T47D (cell line): Measurements from ENCODE around the gene CDK14.

Experiments used
- DNase-seq, 2 experiments: peaks; one replicate each; pipeline versions ENCODE4 v3.0.0 to v3.0.0-alpha.2; 2011 to 2012; ENCODE audit warnings: low read depth in 1 of 2, low spot score in 1 of 2
- JUND ChIP-seq: IDR thresholded peaks from 2 replicates; pipeline ENCODE4 v1.6.1; 2012; ENCODE audit warnings: low read depth
- in situ Hi-C: cut with HindIII; loops from 2 replicates; pipeline ENCODE4 v1.10.0; 2016; ENCODE audit warnings: low sequenced_read_pairs, low pct_unique_long_range_greater_than_20kb

Gene CDK14

GRCh38 chr7:90999989-91000979 is 404.2 kb downstream of the CDK14 start:
- in situ Hi-C loops = no loop called here
- no peak for TF ChIP-seq JUND
- no peak for DNase-seq

- no peak for TF ChIP-seq JUND
- DNase-seq = no peak
- in situ Hi-C loops = no loop called here
Measured at GRCh38 chr7:91005024-91005423, 408.9 kb downstream of the CDK14 start.

- no peak for TF ChIP-seq JUND
- no peak for DNase-seq
- in situ Hi-C loops = no loop called here
Measured at GRCh38 chr7:91005841-91006240, 409.7 kb downstream of the CDK14 start.

GRCh38 chr7:91007371-91007770 is 411.2 kb downstream of the CDK14 start:
- no peak for TF ChIP-seq JUND
- in situ Hi-C loops = no loop called here
- DNase-seq = no peak

GRCh38 chr7:91013078-91013477 is 417.0 kb downstream of the CDK14 start:
- TF ChIP-seq JUND = no peak
- in situ Hi-C loops = no loop called here
- no peak for DNase-seq

- in situ Hi-C loops = no loop called here
- DNase-seq = no peak
- no peak for TF ChIP-seq JUND
Measured at GRCh38 chr7:91019686-91020385, 423.7 kb downstream of the CDK14 start.

GRCh38 chr7:91020636-91021385 is 424.7 kb downstream of the CDK14 start:
- in situ Hi-C loops = no loop called here
- no peak for DNase-seq
- no peak for TF ChIP-seq JUND

- in situ Hi-C loops = no loop called here
- DNase-seq = no peak
- TF ChIP-seq JUND = no peak
Measured at GRCh38 chr7:91021956-91022355, 425.8 kb downstream of the CDK14 start.

GRCh38 chr7:91025906-91026390 is 429.8 kb downstream of the CDK14 start:
- TF ChIP-seq JUND = no peak
- no peak for DNase-seq
- in situ Hi-C loops = no loop called here

GRCh38 chr7:91029688-91030087 is 433.6 kb downstream of the CDK14 start:
- no peak for DNase-seq
- no peak for TF ChIP-seq JUND
- in situ Hi-C loops = no loop called here

- TF ChIP-seq JUND = no peak
- in situ Hi-C loops = no loop called here
- no peak for DNase-seq
Measured at GRCh38 chr7:91030680-91031380, 434.7 kb downstream of the CDK14 start.

- no peak for DNase-seq
- in situ Hi-C loops = no loop called here
- no peak for TF ChIP-seq JUND
Measured at GRCh38 chr7:91031757-91032156, 435.6 kb downstream of the CDK14 start.
